Astrocyte (in vitro differentiated cells and primary cell): Measurements from ENCODE around the gene S100P. TPM values are rescaled to one million over a fixed set of nuclear protein-coding genes. Genes with fewer than 3 reads are reported as not detected.
"Not testable (repeated sequence)": the region's sequence is repeated elsewhere in the genome, so short reads cannot be mapped to it uniquely, and the experiment has no call there.

Experiments
- DNase-seq: peaks from one replicate; pipeline ENCODE4 v3.0.0-alpha.2; 2010; ENCODE audit warnings: low read depth
- FAIRE-seq: peaks from 2 replicates; lab custom pipeline; 2011; peaks lifted over from hg19 to GRCh38; lab: Jason Lieb, UNC
- H2AFZ ChIP-seq: 2 replicates; pipeline ENCODE4 v1.6.0; 2012; ENCODE audit warnings: low read depth, low read length, inconsistent platforms
- H3K27ac ChIP-seq: 2 replicates; pipeline ENCODE4 v1.5.1; 2011; ENCODE audit warnings: low read depth, low read length, inconsistent platforms
- H3K27me3 ChIP-seq: 2 replicates; pipeline ENCODE4 v1.6.0; 2011; ENCODE audit warnings: low read length, inconsistent platforms; ENCODE audit not compliant: insufficient read depth
- H3K36me3 ChIP-seq: 2 replicates; pipeline ENCODE4 v1.5.1; 2011; ENCODE audit warnings: low read length, inconsistent platforms; ENCODE audit not compliant: insufficient read depth
- H3K4me1 ChIP-seq: 2 replicates; pipeline ENCODE4 v1.5.1; 2011; ENCODE audit warnings: low read length, inconsistent platforms; ENCODE audit not compliant: insufficient read depth
- H3K4me2 ChIP-seq: 2 replicates; pipeline ENCODE4 v1.6.0; 2012; ENCODE audit warnings: low read length, inconsistent platforms
- H3K4me3 ChIP-seq: 2 replicates; pipeline ENCODE4 v1.5.1; 2011; ENCODE audit warnings: low read depth, mild to moderate bottlenecking, low read length, inconsistent platforms; ENCODE audit not compliant: insufficient read depth
- H3K79me2 ChIP-seq: 2 replicates; pipeline ENCODE4 v1.6.0; 2012; ENCODE audit warnings: mild to moderate bottlenecking, low read length, inconsistent platforms; ENCODE audit not compliant: insufficient read depth
- H3K9ac ChIP-seq: 2 replicates; pipeline ENCODE4 v1.6.0; 2012; ENCODE audit warnings: mild to moderate bottlenecking, low read length, inconsistent platforms
- H3K9me3 ChIP-seq: 2 replicates; pipeline ENCODE4 v1.5.1; 2012; ENCODE audit warnings: low read depth, mild to moderate bottlenecking, low read length, inconsistent platforms; ENCODE audit not compliant: insufficient read depth
- H4K20me1 ChIP-seq: 2 replicates; pipeline ENCODE4 v1.6.0; 2012; ENCODE audit warnings: low read length, inconsistent platforms; ENCODE audit not compliant: insufficient read depth
- H3K27ac Mint-ChIP-seq: one replicate; pipeline ENCODE4 v1.8.0; 2021; ENCODE audit warnings: mild to moderate bottlenecking, mixed read lengths; ENCODE audit not compliant: unreplicated experiment
- H3K27me3 Mint-ChIP-seq: one replicate; pipeline ENCODE4 v1.8.0; 2021; ENCODE audit warnings: low read depth, mixed read lengths; ENCODE audit not compliant: unreplicated experiment
- H3K36me3 Mint-ChIP-seq: one replicate; pipeline ENCODE4 v1.8.0; 2021; ENCODE audit warnings: low read depth, mixed read lengths; ENCODE audit not compliant: unreplicated experiment
- H3K4me1 Mint-ChIP-seq: one replicate; pipeline ENCODE4 v1.8.0; 2021; ENCODE audit warnings: low read depth, mixed read lengths; ENCODE audit not compliant: unreplicated experiment
- H3K4me3 Mint-ChIP-seq: one replicate; pipeline ENCODE4 v1.8.0; 2021; ENCODE audit warnings: mild to moderate bottlenecking, moderate library complexity, mixed read lengths; ENCODE audit not compliant: unreplicated experiment
- H3K9me3 Mint-ChIP-seq: one replicate; pipeline ENCODE4 v1.8.0; 2021; ENCODE audit warnings: mild to moderate bottlenecking, mixed read lengths; ENCODE audit not compliant: unreplicated experiment
- EZH2 ChIP-seq: IDR thresholded peaks from 2 replicates; pipeline ENCODE4 v1.6.1; 2012; ENCODE audit warnings: mild to moderate bottlenecking, low read length, inconsistent platforms; ENCODE audit not compliant: insufficient read depth
- total RNA-seq: library from RNA; stranded (reverse); gene quantifications from 2 replicates; pipeline ENCODE4 v1.2.1, GENCODE V29; 2021
- TF ChIP-seq, protein P1 (sequence below): IDR thresholded peaks from 2 replicates; pipeline ENCODE4 v1.5.1; 2011; ENCODE audit warnings: low read depth, mild to moderate bottlenecking, inconsistent platforms, low read length, moderate library complexity; ENCODE audit not compliant: insufficient read depth

The S100P gene
- total RNA-seq, 1 donor from 2014 or later: not detected

DNA sequence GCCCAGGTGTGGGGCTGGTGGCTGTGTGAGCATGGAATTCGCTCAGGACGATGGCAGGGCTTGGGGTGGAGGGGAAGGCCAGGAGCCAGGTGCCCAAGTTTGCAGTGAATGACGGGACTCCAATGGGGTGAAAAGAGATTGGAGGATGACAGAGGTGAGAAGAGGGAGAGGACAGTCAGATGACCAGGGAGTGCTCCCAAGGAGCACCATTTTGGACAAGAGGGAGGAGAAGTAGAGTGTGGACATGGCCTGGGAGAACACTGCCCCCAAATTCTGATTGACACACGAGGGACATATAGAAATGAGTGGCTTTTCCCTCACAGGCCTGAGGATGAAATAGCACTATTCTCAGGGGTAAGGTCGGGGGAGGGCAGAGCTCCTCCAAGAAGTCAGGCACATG lies 46.5 kb upstream of the S100P start:
- Histone ChIP-seq H4K20me1 (peaks cover 18% of the 10 kb centered on the region), H3K27me3 (no peaks in the 10 kb centered on the region), H3K9ac (no peak overlapping the region), H3K9me3 (no peaks in the 10 kb centered on the region), H3K4me1 (peaks cover 3% of the 10 kb centered on the region), H3K36me3 (peaks cover 10% of the 10 kb centered on the region), H3K27ac (no peak overlapping the region), H2AFZ (no peak overlapping the region), H3K4me3 (no peak overlapping the region), H3K4me2 (no peak overlapping the region), H3K79me2 (peaks cover 18% of the 10 kb centered on the region)
- FAIRE-seq: no peak
- no peaks in the 10 kb centered on the region for H3K9me3 Mint-ChIP-seq
- no peak overlapping the region for H3K4me3 Mint-ChIP-seq
- no peak overlapping the region for H3K27ac Mint-ChIP-seq
- H3K27me3 Mint-ChIP-seq: peaks cover 5% of the 10 kb centered on the region
- H3K4me1 Mint-ChIP-seq: peaks cover 14% of the 10 kb centered on the region
- DNase-seq: no peak
- no peaks in the 10 kb centered on the region for H3K36me3 Mint-ChIP-seq
- TF ChIP-seq EZH2: no peak
- TF ChIP-seq, protein P1, sequence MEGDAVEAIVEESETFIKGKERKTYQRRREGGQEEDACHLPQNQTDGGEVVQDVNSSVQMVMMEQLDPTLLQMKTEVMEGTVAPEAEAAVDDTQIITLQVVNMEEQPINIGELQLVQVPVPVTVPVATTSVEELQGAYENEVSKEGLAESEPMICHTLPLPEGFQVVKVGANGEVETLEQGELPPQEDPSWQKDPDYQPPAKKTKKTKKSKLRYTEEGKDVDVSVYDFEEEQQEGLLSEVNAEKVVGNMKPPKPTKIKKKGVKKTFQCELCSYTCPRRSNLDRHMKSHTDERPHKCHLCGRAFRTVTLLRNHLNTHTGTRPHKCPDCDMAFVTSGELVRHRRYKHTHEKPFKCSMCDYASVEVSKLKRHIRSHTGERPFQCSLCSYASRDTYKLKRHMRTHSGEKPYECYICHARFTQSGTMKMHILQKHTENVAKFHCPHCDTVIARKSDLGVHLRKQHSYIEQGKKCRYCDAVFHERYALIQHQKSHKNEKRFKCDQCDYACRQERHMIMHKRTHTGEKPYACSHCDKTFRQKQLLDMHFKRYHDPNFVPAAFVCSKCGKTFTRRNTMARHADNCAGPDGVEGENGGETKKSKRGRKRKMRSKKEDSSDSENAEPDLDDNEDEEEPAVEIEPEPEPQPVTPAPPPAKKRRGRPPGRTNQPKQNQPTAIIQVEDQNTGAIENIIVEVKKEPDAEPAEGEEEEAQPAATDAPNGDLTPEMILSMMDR: no peak

DNA sequence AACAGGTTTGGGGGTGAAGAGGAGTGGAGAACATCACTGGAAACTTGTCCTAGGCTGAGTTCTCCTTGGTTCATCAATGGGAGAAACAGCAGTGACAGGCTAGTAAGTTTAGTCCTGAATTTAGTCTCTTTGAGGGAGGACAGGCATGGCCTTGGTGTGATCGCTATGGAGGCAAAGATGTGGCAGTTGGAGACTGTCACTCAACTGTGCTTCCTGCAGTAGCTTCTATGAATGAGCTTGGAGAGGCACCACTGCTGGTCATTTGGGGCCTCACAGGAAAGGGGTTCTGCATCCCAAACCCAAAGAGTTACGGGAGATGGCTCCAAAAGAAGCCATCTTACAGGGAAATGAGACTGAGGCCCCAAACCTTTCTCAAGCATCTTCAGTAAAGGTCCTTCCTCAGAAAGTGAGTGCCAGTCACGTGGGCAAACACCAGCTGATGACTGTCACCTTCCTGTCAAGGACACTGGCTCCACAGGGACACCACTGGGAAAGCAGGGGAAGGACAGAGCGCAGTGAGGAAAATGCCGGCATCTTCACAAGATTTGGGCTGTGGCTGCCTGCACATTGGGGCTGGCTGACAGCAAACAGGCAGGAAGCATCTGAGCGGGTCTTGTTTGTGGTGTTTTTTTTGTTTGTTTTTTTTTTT lies 46.0 kb upstream of the S100P start:
- TF ChIP-seq, protein P1: no peak
- no peak for TF ChIP-seq EZH2
- FAIRE-seq: no peak

DNA sequence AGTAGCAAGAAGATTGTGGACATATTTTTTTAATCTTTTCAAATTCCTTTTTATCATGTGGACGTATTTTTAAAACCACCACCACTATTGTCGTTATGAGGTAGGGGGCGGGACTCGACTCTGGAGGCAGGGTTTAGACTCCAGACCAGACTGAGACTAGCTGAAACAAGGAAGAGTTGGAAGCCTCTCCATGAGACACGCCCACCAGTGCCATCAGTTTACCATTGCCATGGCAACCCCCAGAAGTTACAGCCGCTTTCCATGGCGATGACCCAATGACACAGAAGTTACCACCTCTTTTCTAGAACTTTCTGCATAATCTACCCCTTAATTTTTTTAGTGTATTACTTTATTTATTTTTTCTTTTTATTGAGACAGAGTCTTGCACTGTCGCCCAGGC lies 44.5 kb upstream of the S100P start:
- Histone ChIP-seq H3K79me2 (no peaks in the 10 kb centered on the region), H3K27me3 (no peaks in the 10 kb centered on the region), H4K20me1 (no peaks in the 10 kb centered on the region), H3K4me3 (no peak overlapping the region), H3K27ac (no peak overlapping the region), H3K9ac (no peak overlapping the region), H3K9me3 (no peaks in the 10 kb centered on the region), H3K4me1 (no peaks in the 10 kb centered on the region), H3K36me3 (no peaks in the 10 kb centered on the region), H3K4me2 (no peak overlapping the region), H2AFZ (no peak overlapping the region)
- Mint-ChIP-seq H3K27ac (no peak overlapping the region), H3K4me1 (no peaks in the 10 kb centered on the region), H3K9me3 (no peaks in the 10 kb centered on the region), H3K27me3 (peaks cover 5% of the 10 kb centered on the region), H3K36me3 (no peaks in the 10 kb centered on the region), H3K4me3 (no peak overlapping the region)
- no peak for FAIRE-seq
- DNase-seq: no peak
- no peak for TF ChIP-seq EZH2
- TF ChIP-seq, protein P1: no peak

More for the DNA sequence above, 46.0 kb upstream of the S100P start:
- no peak overlapping the region for H3K9ac ChIP-seq
- H3K9me3 ChIP-seq: no peaks in the 10 kb centered on the region
- Mint-ChIP-seq H3K27ac (no peak overlapping the region), H3K9me3 (no peaks in the 10 kb centered on the region), H3K27me3 (peaks cover 5% of the 10 kb centered on the region), H3K4me3 (no peak overlapping the region), H3K36me3 (no peaks in the 10 kb centered on the region), H3K4me1 (peaks cover 11% of the 10 kb centered on the region)
- H3K27me3 ChIP-seq: no peaks in the 10 kb centered on the region
- no peak for DNase-seq
- peaks cover 13% of the 10 kb centered on the region for H3K79me2 ChIP-seq
- no peak overlapping the region for H2AFZ ChIP-seq
- H3K4me2 ChIP-seq: no peak overlapping the region
- H3K36me3 ChIP-seq: peaks cover 5% of the 10 kb centered on the region
- peaks cover 13% of the 10 kb centered on the region for H4K20me1 ChIP-seq
- H3K4me1 ChIP-seq: no peaks in the 10 kb centered on the region
- H3K27ac ChIP-seq: no peak overlapping the region
- H3K4me3 ChIP-seq: no peak overlapping the region

DNA sequence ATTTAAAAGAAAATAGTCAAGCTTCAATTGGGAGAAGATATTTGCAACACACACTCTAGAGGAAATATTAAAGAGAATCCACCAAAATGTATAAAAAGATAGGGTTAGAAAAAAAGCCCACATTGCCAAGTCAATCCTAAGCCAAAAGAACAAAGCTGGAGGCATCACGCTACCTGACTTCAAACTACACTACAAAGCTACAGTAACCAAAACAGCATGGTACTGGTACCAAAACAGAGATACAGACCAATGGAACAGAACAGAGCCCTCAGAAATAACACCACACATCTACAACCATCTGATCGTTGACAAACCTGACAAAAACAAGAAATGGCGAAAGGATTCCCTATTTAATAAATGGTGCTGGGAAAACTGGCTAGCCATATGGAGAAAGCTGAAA lies 39.5 kb upstream of the S100P start:
- not testable (repeated sequence) for H3K4me3 Mint-ChIP-seq, H3K27me3 Mint-ChIP-seq, H3K27me3 ChIP-seq, H3K9me3 Mint-ChIP-seq, H3K9me3 ChIP-seq, H3K4me3 ChIP-seq, H4K20me1 ChIP-seq, H3K36me3 Mint-ChIP-seq, H3K4me1 ChIP-seq, H2AFZ ChIP-seq, H3K4me2 ChIP-seq, H3K27ac ChIP-seq, H3K36me3 ChIP-seq, H3K9ac ChIP-seq, FAIRE-seq, H3K4me1 Mint-ChIP-seq, DNase-seq, H3K79me2 ChIP-seq, H3K27ac Mint-ChIP-seq
